ENCODE data around the gene C12orf42.

The C12orf42 gene

GRCh38 chr12:103444983-103445382, 50.8 kb downstream of the C12orf42 start:
- Histone ChIP-seq H3K27me3 (ENCODE audit: insufficient read depth, low read length, poor library complexity, severe bottlenecking) (no peaks in the 10 kb centered on the region), H3K9me2 (replicated peaks; ENCODE audit: low read depth, low read length) (no peaks in the 10 kb centered on the region), H2AFZ (ENCODE audit: low read length) (no peak overlapping the region), H4K20me1 (ENCODE audit: insufficient read depth, low read length, poor library complexity, severe bottlenecking) (no peaks in the 10 kb centered on the region), H3K79me2 (ENCODE audit: insufficient read depth, low read length) (no peaks in the 10 kb centered on the region), H3K9me3 (ENCODE audit: insufficient read depth, low read depth, low read length) (no peaks in the 10 kb centered on the region), H3K4me2 (ENCODE audit: low read depth, low read length, poor library complexity, severe bottlenecking) (no peak overlapping the region), H3K9ac (ENCODE audit: low read depth, low read length, poor library complexity, severe bottlenecking) (no peak overlapping the region), H3F3A (ENCODE audit: low read depth) (no peaks in the 10 kb centered on the region), H3K36me3 (ENCODE audit: insufficient read depth, low read length) (no peaks in the 10 kb centered on the region), H3K4me3 (ENCODE audit: low read length, poor library complexity, severe bottlenecking) (no peak overlapping the region), H3K4me1 (ENCODE audit: insufficient read depth, low read length, poor library complexity, severe bottlenecking) (no peaks in the 10 kb centered on the region)
- TF ChIP-seq EZH2phosphoT487 (IDR thresholded peaks at IDR 0.05; ENCODE audit: borderline replicate concordance) (no peak), CTCF (conservative IDR thresholded peaks at IDR 0.05; ENCODE audit: low read length) (no peak)

GRCh38 chr12:103442822-103443221, 52.9 kb downstream of the C12orf42 start:
- Histone ChIP-seq H4K20me1 (ENCODE audit: insufficient read depth, low read length, poor library complexity, severe bottlenecking) (no peaks in the 10 kb centered on the region), H3F3A (ENCODE audit: low read depth) (no peaks in the 10 kb centered on the region), H3K36me3 (ENCODE audit: insufficient read depth, low read length) (no peaks in the 10 kb centered on the region), H3K4me3 (ENCODE audit: low read length, poor library complexity, severe bottlenecking) (no peak overlapping the region), H3K9ac (ENCODE audit: low read depth, low read length, poor library complexity, severe bottlenecking) (no peak overlapping the region), H3K9me3 (ENCODE audit: insufficient read depth, low read depth, low read length) (no peaks in the 10 kb centered on the region), H3K27me3 (ENCODE audit: insufficient read depth, low read length, poor library complexity, severe bottlenecking) (no peaks in the 10 kb centered on the region), H3K4me2 (ENCODE audit: low read depth, low read length, poor library complexity, severe bottlenecking) (no peak overlapping the region), H3K79me2 (ENCODE audit: insufficient read depth, low read length) (no peaks in the 10 kb centered on the region), H2AFZ (ENCODE audit: low read length) (no peak overlapping the region), H3K4me1 (ENCODE audit: insufficient read depth, low read length, poor library complexity, severe bottlenecking) (no peaks in the 10 kb centered on the region), H3K9me2 (replicated peaks; ENCODE audit: low read depth, low read length) (no peaks in the 10 kb centered on the region)
- TF ChIP-seq CTCF (conservative IDR thresholded peaks at IDR 0.05; ENCODE audit: low read length) (no peak), EZH2phosphoT487 (IDR thresholded peaks at IDR 0.05; ENCODE audit: borderline replicate concordance) (no peak)

DNA sequence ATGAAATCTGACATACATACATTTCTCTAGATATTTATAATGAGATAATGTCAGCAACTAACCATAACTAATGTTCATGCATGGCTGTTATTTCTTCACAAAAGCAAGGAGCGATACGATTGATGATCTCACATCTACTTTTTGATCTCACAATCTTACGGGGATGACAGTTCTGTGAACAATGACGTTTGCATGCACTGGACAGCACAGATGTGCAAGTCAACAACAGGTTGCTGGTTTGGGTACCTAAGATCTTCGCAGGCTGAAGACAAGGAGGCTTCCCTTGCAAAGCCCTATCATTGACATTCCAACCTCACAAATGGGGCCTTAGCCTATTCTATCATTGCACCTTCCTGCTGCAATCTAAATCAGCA, 53.6 kb downstream of the C12orf42 start:
- Histone ChIP-seq H3K4me2 (ENCODE audit: low read depth, low read length, poor library complexity, severe bottlenecking) (no peak overlapping the region), H3K27me3 (ENCODE audit: insufficient read depth, low read length, poor library complexity, severe bottlenecking) (no peaks in the 10 kb centered on the region), H3F3A (ENCODE audit: low read depth) (no peaks in the 10 kb centered on the region), H3K9ac (ENCODE audit: low read depth, low read length, poor library complexity, severe bottlenecking) (no peak overlapping the region), H3K4me3 (ENCODE audit: low read length, poor library complexity, severe bottlenecking) (no peak overlapping the region), H3K36me3 (ENCODE audit: insufficient read depth, low read length) (no peaks in the 10 kb centered on the region), H2AFZ (ENCODE audit: low read length) (no peak overlapping the region), H3K79me2 (ENCODE audit: insufficient read depth, low read length) (no peaks in the 10 kb centered on the region), H3K9me2 (replicated peaks; ENCODE audit: low read depth, low read length) (no peaks in the 10 kb centered on the region), H3K4me1 (ENCODE audit: insufficient read depth, low read length, poor library complexity, severe bottlenecking) (no peaks in the 10 kb centered on the region), H3K9me3 (ENCODE audit: insufficient read depth, low read depth, low read length) (no peaks in the 10 kb centered on the region), H4K20me1 (ENCODE audit: insufficient read depth, low read length, poor library complexity, severe bottlenecking) (no peaks in the 10 kb centered on the region)
- no peak for TF ChIP-seq CTCF (conservative IDR thresholded peaks at IDR 0.05; ENCODE audit: low read length)
- no peak for TF ChIP-seq EZH2phosphoT487 (IDR thresholded peaks at IDR 0.05; ENCODE audit: borderline replicate concordance)

Measured in Loucy (cell line).